ENCODE measurements around the gene MASP2.
"Not testable (repeated sequence)": the region's sequence is repeated elsewhere in the genome, so short reads cannot be mapped to it uniquely, and the experiment has no call there.

MASP2 gene

DNA sequence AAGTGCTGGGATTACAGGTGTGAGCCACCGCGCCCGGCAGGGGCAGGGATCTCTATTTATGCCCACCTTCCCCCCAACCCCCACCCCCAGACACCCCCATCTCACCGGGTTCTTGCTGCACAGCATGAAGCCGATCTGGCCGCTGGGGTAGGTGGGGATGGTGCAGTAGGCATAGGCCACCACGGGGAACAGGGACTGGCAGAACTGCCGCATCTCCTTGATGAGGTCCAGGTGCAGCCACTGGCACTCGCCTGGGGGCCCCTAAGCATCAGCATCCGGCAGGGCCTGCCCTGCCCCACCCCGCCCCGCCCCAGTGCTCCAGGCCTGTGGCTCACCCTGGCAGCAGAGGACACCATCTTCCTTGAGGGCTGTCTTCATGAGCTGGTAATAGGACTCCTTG is 8.6 kb upstream of the MASP2 start:
- TF ChIP-seq, protein P1, sequence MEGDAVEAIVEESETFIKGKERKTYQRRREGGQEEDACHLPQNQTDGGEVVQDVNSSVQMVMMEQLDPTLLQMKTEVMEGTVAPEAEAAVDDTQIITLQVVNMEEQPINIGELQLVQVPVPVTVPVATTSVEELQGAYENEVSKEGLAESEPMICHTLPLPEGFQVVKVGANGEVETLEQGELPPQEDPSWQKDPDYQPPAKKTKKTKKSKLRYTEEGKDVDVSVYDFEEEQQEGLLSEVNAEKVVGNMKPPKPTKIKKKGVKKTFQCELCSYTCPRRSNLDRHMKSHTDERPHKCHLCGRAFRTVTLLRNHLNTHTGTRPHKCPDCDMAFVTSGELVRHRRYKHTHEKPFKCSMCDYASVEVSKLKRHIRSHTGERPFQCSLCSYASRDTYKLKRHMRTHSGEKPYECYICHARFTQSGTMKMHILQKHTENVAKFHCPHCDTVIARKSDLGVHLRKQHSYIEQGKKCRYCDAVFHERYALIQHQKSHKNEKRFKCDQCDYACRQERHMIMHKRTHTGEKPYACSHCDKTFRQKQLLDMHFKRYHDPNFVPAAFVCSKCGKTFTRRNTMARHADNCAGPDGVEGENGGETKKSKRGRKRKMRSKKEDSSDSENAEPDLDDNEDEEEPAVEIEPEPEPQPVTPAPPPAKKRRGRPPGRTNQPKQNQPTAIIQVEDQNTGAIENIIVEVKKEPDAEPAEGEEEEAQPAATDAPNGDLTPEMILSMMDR (IDR thresholded peaks at IDR 0.05; ENCODE audit: borderline replicate concordance, insufficient read depth, low read depth, low read length) = no peak
- no peak overlapping the region for H3K4me3 ChIP-seq (ENCODE audit: low read depth, low read length)

DNA sequence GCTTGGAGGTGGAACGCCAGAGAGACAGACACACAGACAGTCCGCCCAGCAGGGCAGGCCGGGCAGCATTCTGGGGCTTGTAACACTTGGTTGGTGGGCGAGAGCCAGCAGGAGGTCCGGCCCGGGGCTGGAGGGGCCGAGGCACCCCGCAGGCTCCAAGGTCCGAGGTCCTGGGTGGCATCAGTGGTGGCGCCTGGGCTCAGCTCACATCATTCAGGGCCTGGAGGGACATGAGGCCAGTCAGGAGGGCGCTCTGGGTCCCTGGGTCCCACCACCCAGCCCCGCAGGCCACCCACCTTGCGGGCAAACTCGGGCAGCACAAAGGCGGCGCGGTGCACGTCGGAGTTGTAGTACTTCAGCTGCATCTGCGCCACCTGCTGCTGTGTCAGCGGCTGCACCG is 7.6 kb upstream of the MASP2 start:
- H3K4me3 ChIP-seq (ENCODE audit: low read depth, low read length) = no peak overlapping the region
- TF ChIP-seq, protein P1 (IDR thresholded peaks at IDR 0.05; ENCODE audit: borderline replicate concordance, insufficient read depth, low read depth, low read length) = no peak

DNA sequence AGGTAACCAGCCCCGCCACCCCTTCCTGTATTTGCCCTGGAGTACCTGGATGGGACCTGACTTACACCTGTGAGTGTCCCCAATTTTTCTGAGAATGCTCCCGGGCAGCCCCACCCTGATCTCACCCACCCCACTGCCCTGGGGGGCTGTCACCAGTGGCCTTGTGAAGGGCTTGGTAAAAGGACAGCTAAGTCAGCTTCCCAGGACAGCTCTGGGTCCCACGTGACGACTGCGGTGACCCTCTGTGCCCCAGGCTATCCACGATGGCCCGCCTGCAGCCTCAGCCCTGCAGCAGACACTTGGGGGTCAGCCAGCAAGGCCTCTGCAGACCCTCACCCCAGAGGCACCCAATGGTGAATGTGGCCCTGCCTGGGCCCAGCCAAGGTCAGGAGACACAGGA is 7.1 kb upstream of the MASP2 start:
- no peak overlapping the region for H3K4me3 ChIP-seq (ENCODE audit: low read depth, low read length)
- TF ChIP-seq, protein P1 (IDR thresholded peaks at IDR 0.05; ENCODE audit: borderline replicate concordance, insufficient read depth, low read depth, low read length) = no peak

DNA sequence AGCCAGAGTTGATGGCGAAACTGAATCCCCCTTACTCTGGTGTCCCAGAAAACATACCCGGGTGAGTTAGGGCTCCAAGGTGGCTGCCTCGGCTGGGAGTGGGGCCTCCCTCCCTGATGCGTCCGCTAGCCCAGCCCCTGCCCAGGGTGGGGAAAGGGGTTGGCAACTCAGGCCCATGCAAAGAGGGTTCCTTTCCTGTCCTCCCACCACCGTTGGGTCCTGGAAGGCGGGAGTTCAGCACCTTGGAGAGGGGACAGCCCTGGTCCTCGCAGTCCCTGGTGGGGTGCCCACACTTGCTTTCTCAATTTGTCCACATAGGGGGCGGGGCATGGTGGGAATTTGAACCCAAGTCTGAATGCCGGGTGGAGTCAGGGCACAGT is 6.7 kb upstream of the MASP2 start:
- H3K4me3 ChIP-seq (ENCODE audit: low read depth, low read length) = no peak overlapping the region
- TF ChIP-seq, protein P1 (IDR thresholded peaks at IDR 0.05; ENCODE audit: borderline replicate concordance, insufficient read depth, low read depth, low read length) = no peak

DNA sequence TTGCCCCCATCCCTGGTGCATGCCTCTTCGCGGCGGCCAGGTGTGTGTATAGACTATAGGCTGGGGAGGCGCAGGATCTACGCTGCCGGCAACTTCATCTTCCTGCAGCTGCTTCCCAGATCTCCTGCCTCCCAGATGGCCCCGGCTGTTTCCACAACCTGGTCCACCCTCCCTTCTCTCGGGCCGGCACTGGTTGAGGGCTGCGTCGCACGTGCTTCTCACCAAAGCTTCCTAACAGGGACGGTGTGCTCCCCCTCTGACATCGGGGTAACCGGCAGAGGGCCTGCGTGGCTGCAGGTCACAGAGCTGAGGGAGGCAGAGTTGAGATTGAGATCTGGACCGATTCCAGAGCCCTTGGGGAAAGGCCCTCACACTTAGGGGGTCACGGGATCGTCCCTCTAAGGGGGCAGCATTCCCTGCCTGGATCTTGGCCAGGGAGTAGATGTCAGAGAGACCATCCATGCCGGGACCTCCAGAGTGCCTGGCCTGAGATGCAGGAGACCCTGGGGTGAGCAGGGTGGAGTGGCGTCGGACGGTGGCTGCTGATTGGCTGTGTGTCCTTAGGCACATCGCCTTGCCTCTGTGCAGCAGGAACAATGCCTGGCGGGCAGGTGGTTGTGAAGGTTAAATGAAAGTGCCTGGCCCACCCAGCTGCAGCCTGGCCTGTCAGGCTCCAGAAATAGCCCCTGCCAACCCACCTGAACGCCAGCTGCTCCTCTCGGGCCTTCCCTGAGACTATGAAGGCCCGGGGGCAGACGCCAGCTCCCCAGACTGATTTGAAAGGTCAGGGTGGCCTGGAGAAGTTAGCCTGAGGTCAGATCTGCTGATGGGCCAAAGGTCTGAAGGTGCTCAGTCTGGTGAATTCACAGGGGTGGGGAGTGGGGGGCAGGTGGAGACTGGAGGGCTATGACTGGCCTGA is 6.1 kb upstream of the MASP2 start:
- no peak overlapping the region for H3K4me3 ChIP-seq (ENCODE audit: low read depth, low read length)
- TF ChIP-seq, protein P1 (IDR thresholded peaks at IDR 0.05; ENCODE audit: borderline replicate concordance, insufficient read depth, low read depth, low read length) = no peak

DNA sequence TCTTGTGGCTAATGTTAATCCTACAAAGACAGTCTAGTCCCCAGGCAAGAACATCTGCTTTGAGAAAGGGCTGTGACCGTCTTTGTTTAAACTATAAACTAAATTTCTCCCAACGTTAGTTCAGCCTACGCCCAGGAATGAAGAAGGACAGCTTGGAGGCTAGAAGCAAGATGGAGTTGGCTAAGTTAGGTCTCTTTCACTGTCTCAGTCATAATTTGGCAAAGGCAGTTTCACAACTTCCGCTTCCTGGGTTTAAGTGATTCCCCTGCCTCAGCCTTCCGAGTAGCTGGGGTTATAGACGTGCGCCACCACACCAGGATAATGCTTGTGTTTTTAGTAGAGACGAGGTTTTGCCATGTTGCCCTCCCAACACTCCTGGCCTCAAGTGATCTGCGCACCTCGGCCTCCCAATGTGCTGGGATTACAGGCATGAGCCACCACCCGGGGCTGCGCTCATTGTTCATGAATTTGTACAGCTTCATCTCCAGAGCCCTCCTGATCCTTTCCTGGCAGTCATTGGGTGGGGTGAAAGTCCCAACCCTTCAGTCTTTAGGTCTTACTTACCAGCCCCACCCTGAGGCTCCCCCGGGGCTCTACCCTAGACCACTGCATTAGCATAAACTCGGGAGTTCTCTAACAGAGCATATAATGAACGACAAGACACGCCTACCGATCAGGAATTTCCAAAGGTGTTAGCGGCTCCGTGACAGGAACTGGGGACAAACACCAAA is 4.9 kb upstream of the MASP2 start:
- no peak overlapping the region for H3K4me3 ChIP-seq (ENCODE audit: low read depth, low read length)
- TF ChIP-seq, protein P1 (IDR thresholded peaks at IDR 0.05; ENCODE audit: borderline replicate concordance, insufficient read depth, low read depth, low read length) = no peak

DNA sequence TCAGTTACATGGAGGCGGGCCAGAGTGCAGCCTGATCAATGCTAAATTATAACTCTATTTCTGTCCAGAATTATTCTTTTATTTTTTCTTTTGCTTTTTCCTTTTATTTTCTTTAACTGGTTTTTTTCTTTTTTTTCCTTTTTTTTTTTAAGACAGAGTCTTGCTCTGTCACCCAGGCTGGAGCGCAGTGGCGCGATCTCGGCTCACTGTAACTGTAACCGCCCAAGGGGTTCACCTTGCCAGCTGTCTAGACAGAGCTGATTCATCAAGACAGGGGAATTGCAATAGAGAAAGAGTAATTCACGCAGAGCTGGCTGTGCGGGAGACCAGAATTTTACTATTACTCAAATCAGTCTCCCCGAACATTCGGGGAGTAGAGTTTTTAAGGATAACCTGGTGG is 4.1 kb upstream of the MASP2 start:
- H3K4me3 ChIP-seq (ENCODE audit: low read depth, low read length) = not testable (repeated sequence)

Data from GM12875 (cell line).